ENCODE data around the gene OR2V1. TPM values are rescaled to one million over a fixed set of nuclear protein-coding genes. Genes with fewer than 3 reads are reported as not detected.
A peak's percentile ranks its signal among the peaks of the same experiment; 100 is the strongest.

Gene OR2V1
- total RNA-seq, 4 donors from 2014 or later = not detected

DNA sequence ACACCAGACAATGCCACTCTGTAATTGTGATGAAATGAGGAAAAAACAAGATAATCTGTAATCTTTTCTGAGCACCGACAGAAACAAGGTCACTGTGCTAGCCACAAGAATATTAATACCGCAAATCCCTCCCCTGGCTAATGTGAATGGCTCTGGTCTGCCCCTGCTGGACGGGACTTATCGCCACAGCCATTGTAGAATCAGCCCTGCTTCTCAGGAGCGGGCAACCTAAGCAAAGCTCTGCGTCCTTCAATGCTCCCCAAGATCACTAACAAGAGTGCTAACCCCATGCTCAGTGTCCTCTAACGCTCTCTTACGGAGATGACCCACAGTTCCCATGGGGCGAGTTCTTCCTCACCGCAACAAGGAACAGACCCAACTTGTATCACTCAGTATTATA, 42.7 kb downstream of the OR2V1 start:
- no peaks in the 10 kb centered on the region for H3K27me3 ChIP-seq
- WGBS, 2 donors = 61 to 64% methylated on average over 10 of the region's 10 CpGs
- no peaks in the 10 kb centered on the region for H3K4me1 ChIP-seq
- TF ChIP-seq, protein P1, sequence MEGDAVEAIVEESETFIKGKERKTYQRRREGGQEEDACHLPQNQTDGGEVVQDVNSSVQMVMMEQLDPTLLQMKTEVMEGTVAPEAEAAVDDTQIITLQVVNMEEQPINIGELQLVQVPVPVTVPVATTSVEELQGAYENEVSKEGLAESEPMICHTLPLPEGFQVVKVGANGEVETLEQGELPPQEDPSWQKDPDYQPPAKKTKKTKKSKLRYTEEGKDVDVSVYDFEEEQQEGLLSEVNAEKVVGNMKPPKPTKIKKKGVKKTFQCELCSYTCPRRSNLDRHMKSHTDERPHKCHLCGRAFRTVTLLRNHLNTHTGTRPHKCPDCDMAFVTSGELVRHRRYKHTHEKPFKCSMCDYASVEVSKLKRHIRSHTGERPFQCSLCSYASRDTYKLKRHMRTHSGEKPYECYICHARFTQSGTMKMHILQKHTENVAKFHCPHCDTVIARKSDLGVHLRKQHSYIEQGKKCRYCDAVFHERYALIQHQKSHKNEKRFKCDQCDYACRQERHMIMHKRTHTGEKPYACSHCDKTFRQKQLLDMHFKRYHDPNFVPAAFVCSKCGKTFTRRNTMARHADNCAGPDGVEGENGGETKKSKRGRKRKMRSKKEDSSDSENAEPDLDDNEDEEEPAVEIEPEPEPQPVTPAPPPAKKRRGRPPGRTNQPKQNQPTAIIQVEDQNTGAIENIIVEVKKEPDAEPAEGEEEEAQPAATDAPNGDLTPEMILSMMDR (IDR thresholded peaks at IDR 0.05) = peak in 1 of 6 experiments; percentile 31
- no peak for TF ChIP-seq POLR2A (IDR thresholded peaks at IDR 0.05)
- H3K4me3 ChIP-seq (replicated peaks in 1 of 3) = no peak overlapping the region
- no peaks in the 10 kb centered on the region for H3K36me3 ChIP-seq
- no peak overlapping the region for H3K27ac ChIP-seq
- H3K9me3 ChIP-seq = no peaks in the 10 kb centered on the region
- DNase-seq = no peak
- intact Hi-C loops (cut with DNase I) = no loop called here

DNA sequence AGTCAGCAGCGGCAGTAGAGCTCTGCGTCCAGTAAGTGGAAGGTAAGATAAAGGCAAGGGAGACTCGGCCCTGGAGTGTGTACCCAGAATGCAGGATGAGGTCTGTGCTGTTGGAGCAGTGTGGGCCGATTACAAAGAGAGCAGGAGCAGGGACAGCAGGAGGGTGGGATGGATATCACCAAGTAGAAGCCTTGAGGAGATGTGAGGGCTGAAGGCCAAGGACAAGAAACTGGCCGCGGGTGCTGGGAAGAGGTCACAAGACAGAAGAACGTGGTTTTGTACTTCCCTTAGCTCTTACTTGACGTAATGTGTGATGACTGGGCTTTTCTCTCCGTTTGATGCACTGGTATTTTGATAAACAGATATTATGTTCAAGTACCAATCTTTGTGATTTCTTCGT, 43.7 kb downstream of the OR2V1 start:
- Histone ChIP-seq H3K27me3 (no peaks in the 10 kb centered on the region), H3K36me3 (no peaks in the 10 kb centered on the region), H3K9me3 (no peaks in the 10 kb centered on the region), H3K4me3 (replicated peaks in 1 of 3) (no peak overlapping the region), H3K4me1 (no peaks in the 10 kb centered on the region), H3K27ac (no peak overlapping the region)
- WGBS, 2 donors = 83 to 84% methylated on average over 10 of the region's 10 CpGs
- TF ChIP-seq, protein P1 (IDR thresholded peaks at IDR 0.05) = no peak
- no peak for TF ChIP-seq POLR2A (IDR thresholded peaks at IDR 0.05)
- no peak for DNase-seq
- intact Hi-C loops (cut with DNase I) = no loop called here

DNA sequence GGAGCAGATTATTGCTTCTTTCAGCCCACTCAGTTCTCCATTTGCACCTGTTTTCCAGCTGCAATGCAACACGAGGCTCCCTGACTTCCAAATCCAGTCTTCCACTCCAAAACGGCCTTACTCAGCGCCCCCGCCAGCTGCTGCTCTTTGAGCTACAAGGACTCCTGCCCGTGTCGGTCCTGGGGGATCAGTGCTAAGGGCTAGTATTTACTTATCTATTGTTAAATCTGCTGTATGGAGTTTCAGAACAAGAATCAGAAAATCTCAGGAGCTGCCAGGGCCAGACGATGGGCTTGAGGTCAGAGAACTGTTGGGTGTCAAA, 44.1 kb downstream of the OR2V1 start:
- TF ChIP-seq, protein P1 (IDR thresholded peaks at IDR 0.05) = no peak
- no peak for TF ChIP-seq POLR2A (IDR thresholded peaks at IDR 0.05)
- H3K27ac ChIP-seq = no peak overlapping the region
- DNase-seq = no peak
- intact Hi-C loops (cut with DNase I) = no loop called here
- no peaks in the 10 kb centered on the region for H3K9me3 ChIP-seq
- H3K4me1 ChIP-seq = no peaks in the 10 kb centered on the region
- H3K4me3 ChIP-seq (replicated peaks in 1 of 3) = no peak overlapping the region
- no peaks in the 10 kb centered on the region for H3K36me3 ChIP-seq
- H3K27me3 ChIP-seq = no peaks in the 10 kb centered on the region
- 54 to 62% methylated on average over 7 of the region's 7 CpGs for WGBS, 2 donors

DNA sequence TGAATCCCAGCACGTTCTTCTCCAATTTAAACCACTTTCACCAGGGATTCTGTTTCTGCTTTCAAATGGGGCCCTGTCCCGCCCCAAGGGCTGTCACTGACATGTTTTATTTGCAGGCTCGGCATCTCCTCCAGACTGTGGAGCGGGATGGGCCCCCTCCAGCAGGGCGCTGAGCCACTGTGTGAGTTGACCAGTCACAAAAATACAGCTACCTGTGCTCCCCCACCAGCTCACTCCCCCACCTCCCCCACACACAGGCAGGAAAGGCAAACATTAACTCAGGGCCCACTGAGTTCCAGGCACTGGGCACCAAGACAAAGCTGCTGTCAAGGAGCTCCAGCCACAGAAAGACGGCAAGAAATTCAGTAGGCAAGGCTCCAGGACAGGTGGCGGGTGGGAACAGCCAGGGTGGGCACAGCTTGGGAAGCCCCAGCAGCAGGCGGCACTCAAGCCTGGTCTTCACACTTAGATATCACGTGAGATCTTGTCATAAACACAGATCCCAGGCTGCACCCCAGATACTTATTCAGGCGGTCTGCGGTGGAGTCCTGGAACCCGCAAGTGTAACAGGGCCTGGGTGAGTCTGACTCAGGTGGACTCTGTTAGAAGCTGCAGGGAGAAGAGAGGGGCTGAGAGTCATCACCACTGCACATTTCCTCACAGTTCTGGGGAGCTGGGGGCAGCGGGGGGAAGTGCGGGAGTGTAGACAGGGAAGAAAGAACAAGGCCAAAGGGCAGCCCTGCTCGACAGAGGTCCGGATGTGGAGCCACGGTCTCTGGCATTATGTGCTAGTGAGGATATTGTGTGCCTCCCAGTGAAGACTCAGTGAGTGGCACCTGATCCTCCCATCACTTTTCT, 44.7 kb downstream of the OR2V1 start:
- intact Hi-C loops (cut with DNase I) = no loop called here
- 75% methylated on average over 15 to 17 of the region's 17 CpGs for whole genome bisulfite sequencing, 2 donors

More for the DNA sequence above, 44.7 kb downstream of the OR2V1 start:
- DNase-seq = no peak
- no peak for TF ChIP-seq POLR2A (IDR thresholded peaks at IDR 0.05)
- TF ChIP-seq, protein P1 (IDR thresholded peaks at IDR 0.05) = no peak
- Histone ChIP-seq H3K4me3 (replicated peaks in 1 of 3) (no peak overlapping the region), H3K27me3 (no peaks in the 10 kb centered on the region), H3K27ac (no peak overlapping the region), H3K36me3 (no peaks in the 10 kb centered on the region), H3K9me3 (no peaks in the 10 kb centered on the region), H3K4me1 (no peaks in the 10 kb centered on the region)
